ENCODE data around the gene SPATA45. TPM values are rescaled to one million over a fixed set of nuclear protein-coding genes. Genes with fewer than 3 reads are reported as not detected.
A peak's percentile ranks its signal among the peaks of the same experiment; 100 is the strongest.

SPATA45 gene
- total and polyA plus RNA-seq, 2 of the 13 experiments (the other 11 are each of a cell fraction or from before 2014, with no cell fraction given), result 0.17 to 0.64 TPM

GRCh38 chr1:212791676-212792395 is 55.6 kb downstream of the SPATA45 start, which contains the start of the genes NSL1 and TATDN3 (continued):
- TF ChIP-seq BCL3 (CRISPR knock-in tag; IDR thresholded peaks at IDR 0.05) (no peak; the same call in 1 of the 2 replicates), ZNF251 (CRISPR knock-in tag; IDR thresholded peaks at IDR 0.05) (no peak), JUN (CRISPR knock-in tag; IDR thresholded peaks at IDR 0.05) (peak; percentile 50; the same call in 1 of the 2 replicates), BRD4 (CRISPR knock-in tag; IDR thresholded peaks at IDR 0.05) (peak; percentile 92), EHMT2 (IDR thresholded peaks at IDR 0.05; ENCODE audit: borderline replicate concordance, low read depth, low read length) (peak; percentile 59; the same call in 1 of the 2 replicates), ZSCAN21 (CRISPR knock-in tag; IDR thresholded peaks at IDR 0.05; ENCODE audit: borderline replicate concordance) (peak; percentile 89; the same call in 1 of the 2 replicates), DR1 (CRISPR knock-in tag; IDR thresholded peaks at IDR 0.05) (peak; percentile 86), ZNF207 (IDR thresholded peaks at IDR 0.05; ENCODE audit: borderline replicate concordance) (no peak), ZNF800 (CRISPR knock-in tag; IDR thresholded peaks at IDR 0.05) (peak; percentile 94; the same call in 1 of the 2 replicates), CREM (IDR thresholded peaks at IDR 0.05) (peak; percentile 85), CREM (CRISPR knock-in tag; IDR thresholded peaks at IDR 0.05) (no peak), FOXO4 (CRISPR knock-in tag; conservative IDR thresholded peaks at IDR 0.05) (no peak), ZBTB38 (CRISPR knock-in tag; IDR thresholded peaks at IDR 0.05) (peak; percentile 92), HCFC1 (IDR thresholded peaks at IDR 0.05; ENCODE audit: low read depth, low read length) (peak; percentile 80), FOXA3 (CRISPR knock-in tag; IDR thresholded peaks at IDR 0.05) (peak; percentile 77), DZIP1 (CRISPR knock-in tag; IDR thresholded peaks at IDR 0.05) (no peak), ELK4 (CRISPR knock-in tag; IDR thresholded peaks at IDR 0.05; ENCODE audit: borderline replicate concordance) (no peak), ZNF781 (CRISPR knock-in tag; IDR thresholded peaks at IDR 0.05; ENCODE audit: borderline replicate concordance, not compliant biosample characterization) (peak; percentile 91), ZNF317 (CRISPR knock-in tag; IDR thresholded peaks at IDR 0.05) (peak; percentile 90), TERF1 (CRISPR knock-in tag; IDR thresholded peaks at IDR 0.05) (no peak)

Data from HepG2 (cell line).